Stimulated activated naive CD8-positive, alpha-beta T cell treated with anti-CD3 and anti-CD28 coated beads, Interleukin-15, Interleukin-2, amounts not matched to agents 100 ng/mL and 50 ng/mL, for 24 hours (primary cell): ENCODE results near the gene LPP.

Experiments
- H3K27ac Mint-ChIP-seq: one replicate; pipeline ENCODE4 v1.8.0; 2021; ENCODE audit warnings: mild to moderate bottlenecking, mixed read lengths
- H3K27me3 Mint-ChIP-seq: one replicate; pipeline ENCODE4 v1.8.0; 2021; ENCODE audit warnings: mixed read lengths
- H3K36me3 Mint-ChIP-seq: one replicate; pipeline ENCODE4 v1.8.0; 2021; ENCODE audit warnings: low read depth, mixed read lengths
- H3K4me1 Mint-ChIP-seq: one replicate; pipeline ENCODE4 v1.8.0; 2021; ENCODE audit warnings: low read depth, mixed read lengths
- H3K4me3 Mint-ChIP-seq: one replicate; pipeline ENCODE4 v1.8.0; 2021; ENCODE audit warnings: mild to moderate bottlenecking, mixed read lengths
- H3K9me3 Mint-ChIP-seq: one replicate; pipeline ENCODE4 v1.8.0; 2021; ENCODE audit warnings: mixed read lengths

Gene LPP

DNA sequence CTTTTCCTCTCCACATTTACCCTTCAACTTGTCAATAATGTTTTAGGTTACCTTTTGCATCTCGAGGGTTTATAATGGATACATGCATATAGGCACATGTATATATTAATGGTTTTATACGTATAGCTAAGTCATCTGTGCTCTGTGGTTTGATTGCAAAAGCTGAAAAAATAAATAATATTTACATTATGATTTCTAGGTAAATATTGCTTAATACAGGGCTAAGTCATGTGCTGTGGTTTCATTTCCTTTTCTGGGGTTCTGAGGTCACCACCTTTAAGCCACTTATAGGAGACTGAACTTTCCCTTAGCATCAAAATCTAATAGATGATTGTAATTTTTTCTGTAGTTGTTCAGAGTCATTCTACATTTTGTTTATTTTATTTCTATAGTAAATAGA, 33.1 kb downstream of the LPP start:
- Mint-ChIP-seq H3K27ac (no peak overlapping the region), H3K4me3 (no peak overlapping the region), H3K36me3 (peaks cover 6% of the 10 kb centered on the region), H3K27me3 (no peaks in the 10 kb centered on the region), H3K9me3 (no peaks in the 10 kb centered on the region), H3K4me1 (peaks cover 49% of the 10 kb centered on the region)

GRCh38 chr3:188188911-188189310, 35.0 kb downstream of the LPP start:
- peaks cover 17% of the 10 kb centered on the region for H3K36me3 Mint-ChIP-seq
- no peak overlapping the region for H3K4me3 Mint-ChIP-seq
- H3K9me3 Mint-ChIP-seq, result no peaks in the 10 kb centered on the region
- no peaks in the 10 kb centered on the region for H3K27me3 Mint-ChIP-seq
- H3K4me1 Mint-ChIP-seq, result peaks cover 49% of the 10 kb centered on the region
- no peak overlapping the region for H3K27ac Mint-ChIP-seq

DNA sequence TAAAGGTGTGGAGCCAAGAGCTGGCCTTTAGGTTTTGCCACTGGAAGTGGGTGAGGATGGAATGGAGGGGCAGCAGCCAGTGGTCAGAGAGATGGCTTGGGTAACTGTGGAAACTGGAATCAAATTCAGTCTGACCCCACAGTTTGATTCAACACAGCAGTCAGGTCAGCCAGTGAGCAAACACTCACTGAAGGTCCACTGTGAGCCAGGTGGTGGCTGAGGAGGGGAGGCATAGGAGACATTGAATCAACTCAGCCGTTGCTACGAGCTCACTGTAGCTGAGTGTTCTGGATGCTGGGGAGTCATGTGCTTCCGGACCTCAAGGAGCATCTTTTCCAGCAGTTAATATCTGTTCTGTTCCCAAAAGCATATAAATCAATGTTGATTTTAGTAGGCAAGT, 37.5 kb downstream of the LPP start:
- peaks cover 17% of the 10 kb centered on the region for H3K36me3 Mint-ChIP-seq
- no peak overlapping the region for H3K27ac Mint-ChIP-seq
- no peak overlapping the region for H3K4me3 Mint-ChIP-seq

DNA sequence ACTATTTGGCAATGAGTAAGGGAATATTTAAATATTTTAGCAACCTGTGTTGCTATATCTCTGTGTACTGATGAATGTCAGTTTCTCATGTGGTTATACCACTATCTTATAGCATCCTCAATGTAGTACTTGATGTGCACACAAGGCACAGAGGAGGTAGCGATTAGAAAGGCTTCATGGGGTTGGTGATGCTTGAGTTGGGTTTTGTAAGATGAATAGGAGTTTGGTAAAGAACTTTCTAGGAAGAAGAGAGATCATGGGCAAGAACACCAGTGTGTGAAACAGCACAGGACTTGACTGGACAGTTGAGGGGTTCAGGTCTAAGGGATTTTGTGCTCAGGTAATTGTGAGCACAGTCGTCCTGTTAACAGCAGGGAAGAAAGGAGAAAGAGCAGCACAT, 38.1 kb downstream of the LPP start:
- Mint-ChIP-seq H3K9me3 (no peaks in the 10 kb centered on the region), H3K27me3 (no peaks in the 10 kb centered on the region), H3K4me1 (peaks cover 43% of the 10 kb centered on the region), H3K4me3 (no peak overlapping the region), H3K27ac (no peak overlapping the region), H3K36me3 (peaks cover 17% of the 10 kb centered on the region)

More for the DNA sequence above, 37.5 kb downstream of the LPP start:
- Mint-ChIP-seq H3K4me1 (peaks cover 43% of the 10 kb centered on the region), H3K27me3 (no peaks in the 10 kb centered on the region), H3K9me3 (no peaks in the 10 kb centered on the region)

- Mint-ChIP-seq H3K27me3 (no peaks in the 10 kb centered on the region), H3K27ac (no peak overlapping the region), H3K36me3 (peaks cover 23% of the 10 kb centered on the region), H3K9me3 (no peaks in the 10 kb centered on the region), H3K4me3 (no peak overlapping the region), H3K4me1 (peaks cover 30% of the 10 kb centered on the region)
These were observed 40.4 kb downstream of the LPP start for GRCh38 chr3:188194332-188194731.

DNA sequence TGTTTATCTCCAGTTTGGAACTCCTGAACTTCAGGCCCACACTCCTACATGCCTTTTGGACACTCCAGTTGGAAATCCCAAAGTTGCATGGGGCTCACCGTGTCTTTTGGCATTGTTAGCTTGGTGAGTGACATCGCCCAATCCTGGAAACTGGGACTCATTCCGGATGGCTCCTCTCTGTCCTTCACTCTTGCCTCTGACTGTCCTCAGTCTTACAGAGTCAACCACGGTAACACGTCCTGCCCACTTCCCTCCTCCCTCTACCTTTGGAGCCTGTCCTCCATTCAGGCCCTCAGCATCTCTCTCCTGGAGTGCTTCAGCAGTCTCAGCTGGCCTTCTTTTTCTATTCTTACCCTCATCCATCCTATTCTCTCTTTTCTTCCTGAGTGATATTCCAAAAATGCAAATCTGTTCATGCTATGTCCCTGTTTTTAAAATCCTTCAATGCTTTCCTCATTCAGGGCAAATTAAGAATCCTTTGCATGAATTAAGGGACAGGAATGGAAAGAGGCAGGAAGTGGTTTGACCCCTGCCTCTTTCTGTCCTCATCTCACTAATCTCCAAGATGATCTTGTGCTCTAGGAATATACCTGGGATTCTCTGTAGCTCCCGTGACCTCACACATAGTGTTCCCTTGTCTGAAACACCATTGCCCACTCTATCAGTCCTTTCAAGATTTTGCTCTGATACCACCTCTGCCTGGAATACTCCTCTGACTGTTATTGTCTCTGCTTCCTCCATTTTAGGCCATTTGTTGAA, 42.5 kb downstream of the LPP start:
- Mint-ChIP-seq H3K36me3 (peaks cover 19% of the 10 kb centered on the region), H3K4me1 (peaks cover 15% of the 10 kb centered on the region), H3K9me3 (no peaks in the 10 kb centered on the region), H3K27ac (no peak overlapping the region), H3K4me3 (no peak overlapping the region), H3K27me3 (no peaks in the 10 kb centered on the region)

- H3K4me3 Mint-ChIP-seq, result no peak overlapping the region
- peaks cover 16% of the 10 kb centered on the region for H3K4me1 Mint-ChIP-seq
- no peaks in the 10 kb centered on the region for H3K9me3 Mint-ChIP-seq
- no peak overlapping the region for H3K27ac Mint-ChIP-seq
- H3K36me3 Mint-ChIP-seq, result peaks cover 14% of the 10 kb centered on the region
- H3K27me3 Mint-ChIP-seq, result no peaks in the 10 kb centered on the region
These were observed 43.5 kb downstream of the LPP start for GRCh38 chr3:188197388-188197847.

GRCh38 chr3:188198001-188198400, 44.0 kb downstream of the LPP start:
- peaks cover 9% of the 10 kb centered on the region for H3K36me3 Mint-ChIP-seq
- H3K9me3 Mint-ChIP-seq, result no peaks in the 10 kb centered on the region
- no peak overlapping the region for H3K4me3 Mint-ChIP-seq
- no peaks in the 10 kb centered on the region for H3K27me3 Mint-ChIP-seq
- no peak overlapping the region for H3K27ac Mint-ChIP-seq
- H3K4me1 Mint-ChIP-seq, result peaks cover 20% of the 10 kb centered on the region

DNA sequence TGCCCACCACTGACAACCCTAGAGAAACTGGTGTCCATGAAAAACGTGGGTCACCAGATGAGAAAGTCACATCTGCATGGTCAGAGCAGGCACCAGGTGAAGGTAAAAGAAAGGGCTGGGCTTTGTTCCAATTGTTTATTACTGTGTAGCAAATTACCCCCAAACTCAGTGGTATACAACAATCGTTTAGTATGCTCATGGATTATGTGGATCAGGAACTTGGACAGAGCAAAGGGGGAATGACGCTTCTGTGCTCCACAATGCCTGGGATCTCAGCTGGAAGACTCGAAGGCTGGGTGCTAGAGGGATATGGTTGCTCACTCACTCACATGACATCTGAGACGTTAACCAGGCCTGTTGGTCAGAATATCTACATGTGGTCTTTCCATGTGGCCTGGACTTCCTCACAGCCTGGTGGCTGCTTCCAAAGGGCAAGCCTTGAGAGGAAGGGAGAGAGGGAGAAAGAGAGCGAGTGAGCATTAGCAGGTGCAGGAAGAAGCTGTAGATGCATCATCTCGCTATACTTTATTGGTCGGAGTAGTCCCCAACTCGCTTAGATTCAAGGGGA, 44.9 kb downstream of the LPP start:
- no peak overlapping the region for H3K27ac Mint-ChIP-seq
- peaks cover 20% of the 10 kb centered on the region for H3K4me1 Mint-ChIP-seq
- peaks cover 5% of the 10 kb centered on the region for H3K36me3 Mint-ChIP-seq
- H3K27me3 Mint-ChIP-seq, result no peaks in the 10 kb centered on the region
- no peak overlapping the region for H3K4me3 Mint-ChIP-seq
- H3K9me3 Mint-ChIP-seq, result no peaks in the 10 kb centered on the region

- Mint-ChIP-seq H3K27me3 (no peaks in the 10 kb centered on the region), H3K36me3 (peaks cover 5% of the 10 kb centered on the region), H3K4me3 (no peak overlapping the region), H3K27ac (no peak overlapping the region), H3K4me1 (peaks cover 17% of the 10 kb centered on the region), H3K9me3 (no peaks in the 10 kb centered on the region)
These were observed 45.4 kb downstream of the LPP start for GRCh38 chr3:188199386-188199785.

DNA sequence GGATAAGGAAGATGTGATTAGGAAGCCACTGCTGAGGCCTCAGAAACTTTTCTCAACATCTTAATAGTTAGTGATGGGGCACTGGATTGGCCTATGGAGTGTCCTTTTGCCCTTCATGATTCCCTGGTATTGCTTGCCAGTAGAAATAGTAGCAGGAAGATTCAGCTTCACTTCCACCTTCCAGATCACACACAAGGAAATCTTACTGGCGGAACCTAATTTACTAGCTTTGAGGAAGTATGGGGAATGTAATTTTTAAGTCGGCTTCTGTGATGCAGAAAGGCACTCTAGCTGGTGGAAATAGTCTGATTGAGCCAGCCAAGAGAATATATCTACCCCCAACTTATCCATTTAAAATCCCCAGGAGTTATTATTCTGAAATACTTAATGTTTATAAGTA, 46.5 kb downstream of the LPP start:
- no peak overlapping the region for H3K27ac Mint-ChIP-seq
- H3K36me3 Mint-ChIP-seq, result peaks cover 7% of the 10 kb centered on the region
- no peaks in the 10 kb centered on the region for H3K27me3 Mint-ChIP-seq
- H3K4me1 Mint-ChIP-seq, result peaks cover 16% of the 10 kb centered on the region
- H3K4me3 Mint-ChIP-seq, result no peak overlapping the region
- no peaks in the 10 kb centered on the region for H3K9me3 Mint-ChIP-seq

DNA sequence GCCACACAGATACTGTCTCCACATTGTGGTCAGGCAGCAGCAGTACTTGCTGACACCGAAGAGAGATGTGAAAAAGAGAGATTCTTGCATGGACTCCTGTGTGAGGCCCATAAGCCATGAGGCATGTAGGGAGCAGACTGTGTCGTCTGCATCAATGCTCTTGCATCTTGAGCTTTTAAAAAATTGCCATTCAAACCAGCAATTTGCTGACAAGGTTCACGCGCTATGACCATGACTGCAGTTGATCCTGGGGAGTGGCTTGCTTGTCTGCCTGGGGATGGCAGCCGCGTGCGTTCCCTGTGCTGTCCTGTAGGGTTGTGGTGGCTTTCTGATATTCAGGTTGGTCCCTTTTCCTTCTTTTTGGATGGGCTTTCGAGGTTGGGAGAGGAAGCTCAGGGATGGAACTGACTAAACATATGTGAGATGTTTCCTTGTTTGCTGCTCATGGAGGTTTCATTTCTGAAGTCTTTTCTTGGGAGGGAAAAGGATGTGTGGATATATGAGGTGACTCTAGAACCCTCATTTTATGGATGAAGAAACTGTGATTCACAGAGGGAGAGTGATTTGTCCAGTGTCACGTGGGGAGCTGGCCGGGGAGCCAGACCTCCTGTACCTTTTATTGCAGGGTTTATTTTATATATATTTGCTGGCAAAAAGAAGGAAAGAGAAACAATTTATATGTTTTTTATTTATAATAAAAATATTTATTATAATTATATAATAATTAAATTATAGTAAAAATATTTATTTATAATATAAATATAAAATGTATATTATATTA, 48.6 kb downstream of the LPP start:
- Mint-ChIP-seq H3K4me1 (peaks cover 11% of the 10 kb centered on the region), H3K27ac (no peak overlapping the region), H3K36me3 (peaks cover 9% of the 10 kb centered on the region), H3K4me3 (no peak overlapping the region), H3K9me3 (no peaks in the 10 kb centered on the region), H3K27me3 (no peaks in the 10 kb centered on the region)

DNA sequence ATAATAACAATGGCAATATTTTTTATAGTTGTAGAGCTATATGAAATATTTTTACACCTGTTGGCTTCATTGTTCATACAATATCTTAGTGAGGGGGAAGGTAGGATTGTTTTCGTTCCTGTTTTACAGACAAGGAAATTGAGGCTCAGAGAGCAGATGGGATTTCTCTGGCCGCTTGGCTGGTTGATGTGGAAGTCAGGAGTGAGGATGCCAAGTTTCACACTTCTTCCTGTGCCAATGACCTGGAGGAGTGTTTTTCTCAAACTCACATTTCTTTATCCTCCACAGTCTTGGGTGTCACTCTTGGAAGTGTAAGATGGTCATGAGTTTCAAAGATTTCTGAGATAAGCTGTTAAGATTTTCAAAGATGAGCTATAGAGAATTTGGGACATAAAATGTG, 50.6 kb downstream of the LPP start:
- Mint-ChIP-seq H3K4me3 (no peak overlapping the region), H3K9me3 (no peaks in the 10 kb centered on the region), H3K36me3 (peaks cover 10% of the 10 kb centered on the region), H3K27me3 (no peaks in the 10 kb centered on the region), H3K4me1 (peaks cover 9% of the 10 kb centered on the region), H3K27ac (no peak overlapping the region)

GRCh38 chr3:188205992-188206416, 52.0 kb downstream of the LPP start:
- H3K27ac Mint-ChIP-seq, result no peak overlapping the region
- peaks cover 9% of the 10 kb centered on the region for H3K4me1 Mint-ChIP-seq
- peaks cover 19% of the 10 kb centered on the region for H3K36me3 Mint-ChIP-seq
- H3K27me3 Mint-ChIP-seq, result no peaks in the 10 kb centered on the region
- no peaks in the 10 kb centered on the region for H3K9me3 Mint-ChIP-seq
- H3K4me3 Mint-ChIP-seq, result no peak overlapping the region

DNA sequence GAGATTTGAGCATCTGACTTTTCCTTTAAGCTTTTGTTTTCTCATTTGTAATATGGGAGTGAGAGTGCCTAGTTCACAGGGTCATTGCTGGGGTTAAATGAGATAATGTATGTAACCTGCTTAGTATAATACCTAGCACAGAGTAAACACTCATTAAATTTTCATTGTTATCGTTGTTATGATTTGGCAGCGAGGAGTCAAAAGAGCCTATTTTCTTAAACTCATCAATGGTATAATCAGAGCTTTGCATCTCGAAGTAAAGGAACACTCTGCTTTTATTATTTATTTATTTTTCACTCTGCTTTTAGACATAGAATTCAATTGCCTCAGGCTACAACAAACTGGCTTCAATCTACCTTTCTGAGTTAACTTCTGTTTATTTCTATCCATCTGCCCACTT, 52.8 kb downstream of the LPP start:
- H3K4me3 Mint-ChIP-seq, result no peak overlapping the region
- peaks cover 13% of the 10 kb centered on the region for H3K4me1 Mint-ChIP-seq
- H3K27me3 Mint-ChIP-seq, result no peaks in the 10 kb centered on the region
- H3K9me3 Mint-ChIP-seq, result no peaks in the 10 kb centered on the region
- H3K36me3 Mint-ChIP-seq, result peaks cover 22% of the 10 kb centered on the region
- H3K27ac Mint-ChIP-seq, result no peak overlapping the region
